GM12892 (cell line): Measurements from ENCODE around the gene TBCD.

ENCODE experiments used
- POLR2A ChIP-seq: IDR thresholded peaks from 2 replicates; pipeline ENCODE4 v1.6.1; 2011; ENCODE audit warnings: low read depth, low read length, control low read depth
- POLR2AphosphoS5 ChIP-seq: IDR thresholded peaks from 2 replicates; pipeline ENCODE4 v1.6.1; 2011; ENCODE audit warnings: low read depth, low read length, control low read depth
- TAF1 ChIP-seq: IDR thresholded peaks from 2 replicates; pipeline ENCODE4 v1.6.1; 2011; ENCODE audit warnings: low read depth, mild to moderate bottlenecking, control low read depth, low read length, borderline replicate concordance

DNA sequence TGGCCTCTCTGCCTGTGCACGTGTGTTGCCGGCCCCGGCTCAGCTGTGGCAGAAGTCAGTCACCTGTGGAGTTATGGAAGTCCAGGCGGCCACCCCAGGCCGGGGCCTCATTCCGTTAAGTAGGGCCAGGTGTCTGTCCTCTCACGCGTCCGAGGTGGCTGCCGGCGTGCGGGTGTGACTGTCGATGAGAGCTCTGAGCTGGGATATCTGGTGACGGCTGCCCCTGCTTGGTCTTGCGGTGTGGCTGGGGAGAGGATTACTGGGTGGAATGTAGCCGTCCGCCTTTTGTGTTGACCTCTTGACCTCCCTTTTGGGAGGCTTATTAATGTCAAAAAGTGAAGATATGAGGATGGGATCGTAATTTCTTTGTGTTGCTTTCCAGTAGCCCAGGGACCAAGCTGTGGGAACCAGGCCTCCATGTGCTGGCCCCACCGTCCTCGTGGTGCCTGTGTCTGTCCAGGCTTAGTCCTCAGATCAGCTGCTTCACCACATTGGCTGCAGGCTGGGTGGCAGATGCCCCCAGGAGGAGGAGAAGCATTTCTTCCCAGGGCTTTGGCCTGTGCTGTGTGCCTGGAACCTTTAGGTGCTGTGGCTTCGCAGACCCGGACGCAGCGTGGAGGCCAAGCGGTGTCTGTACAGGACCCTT is 111.0 kb downstream of the TBCD start:
- TF ChIP-seq TAF1 (no peak), POLR2A (no peak), POLR2AphosphoS5 (no peak)
